OCI-LY1 (cell line): Measurements from ENCODE around the gene MCF2L2.

Experiments
- H2AFZ ChIP-seq: fragments of 200-600 bp; sonication (generic), shearing (Covaris generic); 2 replicates; pipeline ENCODE4 v1.6.0; 2014; ENCODE audit warnings: antibody characterized with exemption, mild to moderate bottlenecking, low read length
- H3F3A ChIP-seq: fragments of 200-600 bp; sonication (generic), shearing (Covaris generic); 2 replicates; pipeline ENCODE4 v1.6.0; 2014; ENCODE audit warnings: mild to moderate bottlenecking, antibody characterized with exemption, low read length, moderate library complexity; ENCODE audit not compliant: insufficient read depth
- H3K27ac ChIP-seq: fragments of 200-600 bp; sonication (generic); 2 replicates; pipeline ENCODE4 v1.5.1; 2014; ENCODE audit warnings: low read length, mixed run types, mild to moderate bottlenecking, low read depth; ENCODE audit not compliant: poor library complexity, severe bottlenecking
- H3K27me3 ChIP-seq: fragments of 200-600 bp; sonication (generic); 2 replicates; pipeline ENCODE4 v1.6.0; 2014; ENCODE audit warnings: antibody characterized with exemption, mild to moderate bottlenecking, low read length, moderate library complexity; ENCODE audit not compliant: insufficient read depth
- H3K36me3 ChIP-seq: fragments of 200-600 bp; sonication (generic); 2 replicates; pipeline ENCODE4 v1.6.1; 2014; ENCODE audit warnings: mild to moderate bottlenecking, antibody characterized with exemption, low read length, moderate library complexity, mixed read lengths; ENCODE audit not compliant: insufficient read depth
- H3K4me1 ChIP-seq: fragments of 200-600 bp; sonication (generic); 2 replicates; pipeline ENCODE4 v1.5.1; 2014; ENCODE audit warnings: mild to moderate bottlenecking, low read length, moderate library complexity; ENCODE audit not compliant: insufficient read depth, severe bottlenecking
- H3K4me2 ChIP-seq: fragments of 200-600 bp; sonication (generic), shearing (Covaris generic); 2 replicates; pipeline ENCODE4 v1.6.1; 2014; ENCODE audit warnings: low read length
- H3K4me3 ChIP-seq: fragments of 200-600 bp; sonication (generic); 2 replicates; pipeline ENCODE4 v1.5.1; 2014; ENCODE audit warnings: low read length, low read depth, mild to moderate bottlenecking, mixed read lengths; ENCODE audit not compliant: poor library complexity, severe bottlenecking
- H3K79me2 ChIP-seq: fragments of 200-600 bp; shearing (Covaris generic); 2 replicates; pipeline ENCODE4 v1.6.1; 2016; ENCODE audit warnings: mixed run types, low read length, mixed read lengths; ENCODE audit not compliant: insufficient read depth
- H3K9ac ChIP-seq: fragments of 200-600 bp; sonication (generic), shearing (Covaris generic); 2 replicates; pipeline ENCODE4 v1.6.1; 2014; ENCODE audit warnings: mild to moderate bottlenecking, low read length, mixed read lengths
- H3K9me2 ChIP-seq: fragments of 200-600 bp; sonication (generic), shearing (Covaris generic); 2 replicates; pipeline ENCODE4 v1.6.1; 2014; ENCODE audit warnings: low read depth, mild to moderate bottlenecking, low read length, mixed read lengths
- H3K9me3 ChIP-seq: fragments of 200-600 bp; shearing (Covaris generic); 2 replicates; pipeline ENCODE4 v1.6.1; 2014; ENCODE audit warnings: low read length, mixed read lengths
- H4K20me1 ChIP-seq: fragments of 200-600 bp; sonication (generic), shearing (Covaris generic); 2 replicates; pipeline ENCODE4 v1.6.0; 2016; ENCODE audit warnings: mild to moderate bottlenecking, low read length; ENCODE audit not compliant: insufficient read depth
- CTCF ChIP-seq: fragments of 200-600 bp; sonication (generic), shearing (Covaris generic); IDR thresholded peaks from 2 replicates; pipeline ENCODE4 v1.5.1; 2017; ENCODE audit warnings: mild to moderate bottlenecking, antibody characterized with exemption, low read length, moderate library complexity, mixed read lengths
- EZH2 ChIP-seq: fragments of 200-600 bp; sonication (generic), shearing (Covaris generic); IDR thresholded peaks from 2 replicates; pipeline ENCODE4 v1.8.0; 2017; ENCODE audit warnings: borderline replicate concordance, mixed run types, mild to moderate bottlenecking, antibody characterized with exemption, low read length, moderate library complexity, mixed read lengths

MCF2L2 gene

DNA sequence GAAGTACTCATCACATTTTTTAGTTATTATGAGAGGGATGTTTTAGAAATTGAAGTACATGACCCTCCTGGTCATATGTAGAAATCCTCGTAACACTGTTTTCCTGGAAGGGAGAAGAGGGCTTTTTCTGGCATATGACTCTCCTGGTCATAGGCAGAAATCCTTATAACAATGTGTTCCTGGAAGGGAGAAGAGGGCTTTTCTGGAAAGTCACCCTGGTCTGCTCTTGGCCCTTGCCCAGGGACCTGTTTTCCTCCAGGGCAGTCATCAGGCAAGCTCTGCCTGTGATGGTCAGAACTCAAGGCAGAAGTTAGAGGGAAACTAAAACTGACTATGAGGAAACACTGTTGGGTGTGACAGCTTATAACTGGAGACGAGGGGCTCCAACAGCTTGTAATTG, 293.6 kb downstream of the MCF2L2 start:
- no peak for TF ChIP-seq EZH2
- no peak for TF ChIP-seq CTCF
- peaks cover 10% of the 10 kb centered on the region; the same call in 1 of the 2 replicates for H3K9me3 ChIP-seq
- H2AFZ ChIP-seq = no peak overlapping the region

GRCh38 chr3:183132409-183132808, 296.0 kb downstream of the MCF2L2 start:
- Histone ChIP-seq H2AFZ (no peak overlapping the region), H3K27ac (no peak overlapping the region), H3K9me2 (no peaks in the 10 kb centered on the region), H3K79me2 (no peaks in the 10 kb centered on the region), H3K4me2 (no peak overlapping the region), H3K9me3 (peaks cover 10% of the 10 kb centered on the region; the same call in 1 of the 2 replicates), H3K27me3 (0 out of 2 replicates have a peak, but pooled peaks cover 5% of the 10 kb centered on the region), H3K4me1 (no peaks in the 10 kb centered on the region), H3K36me3 (no peaks in the 10 kb centered on the region), H3K9ac (no peak overlapping the region), H3F3A (no peaks in the 10 kb centered on the region), H3K4me3 (no peak overlapping the region), H4K20me1 (no peaks in the 10 kb centered on the region)
- TF ChIP-seq EZH2 = no peak
- no peak for TF ChIP-seq CTCF

More for the DNA sequence above, 293.6 kb downstream of the MCF2L2 start:
- H3K36me3 ChIP-seq = no peaks in the 10 kb centered on the region
- H3F3A ChIP-seq = no peaks in the 10 kb centered on the region
- H3K9me2 ChIP-seq = no peaks in the 10 kb centered on the region
- peaks cover 5% of the 10 kb centered on the region; the same call in 1 of the 2 replicates for H3K27me3 ChIP-seq
- H3K4me1 ChIP-seq = no peaks in the 10 kb centered on the region
- no peaks in the 10 kb centered on the region for H3K79me2 ChIP-seq
- no peak overlapping the region for H3K4me2 ChIP-seq
- H3K9ac ChIP-seq = no peak overlapping the region
- H3K27ac ChIP-seq = no peak overlapping the region
- no peaks in the 10 kb centered on the region for H4K20me1 ChIP-seq
- H3K4me3 ChIP-seq = no peak overlapping the region

- Histone ChIP-seq H3K27me3 (0 out of 2 replicates have a peak, but pooled peaks cover 5% of the 10 kb centered on the region), H4K20me1 (no peaks in the 10 kb centered on the region), H3K4me1 (no peaks in the 10 kb centered on the region), H3K79me2 (no peaks in the 10 kb centered on the region), H2AFZ (no peak overlapping the region), H3K4me3 (no peak overlapping the region), H3K9ac (no peak overlapping the region), H3K27ac (no peak overlapping the region), H3F3A (no peaks in the 10 kb centered on the region), H3K9me3 (peaks cover 10% of the 10 kb centered on the region; the same call in 1 of the 2 replicates), H3K9me2 (no peaks in the 10 kb centered on the region), H3K36me3 (no peaks in the 10 kb centered on the region), H3K4me2 (no peak overlapping the region)
- no peak for TF ChIP-seq EZH2
- TF ChIP-seq CTCF = no peak
These were observed 296.7 kb downstream of the MCF2L2 start for GRCh38 chr3:183131735-183132134.
